ENCODE data around the gene PTPRK. TPM values are rescaled to one million over a fixed set of nuclear protein-coding genes. Genes with fewer than 3 reads are reported as not detected.

The PTPRK gene
- polyA plus RNA-seq, 3 donors, result 0.01 TPM; not detected in 2

DNA sequence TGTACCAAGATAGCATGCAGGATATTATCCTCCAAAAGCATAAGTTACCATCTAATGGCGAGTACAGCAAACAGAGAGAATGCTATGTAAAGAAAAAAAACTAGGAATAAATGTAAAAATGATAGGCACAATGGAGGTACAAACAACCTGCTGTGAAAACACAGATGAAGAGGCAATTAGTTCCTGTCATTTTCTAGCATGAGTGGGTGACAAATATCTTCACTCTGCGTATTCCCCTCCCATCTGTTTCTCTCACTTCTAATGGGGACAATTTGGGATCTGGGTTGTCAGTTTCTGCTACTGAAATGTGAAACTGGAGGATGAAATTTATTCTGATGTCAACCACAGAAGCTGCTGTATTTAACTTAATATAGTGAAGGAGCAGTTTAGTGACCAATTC, 11.7 kb upstream of the PTPRK start:
- Histone ChIP-seq H3K9me3 (replicated peaks in 1 of 2; ENCODE audit: control insufficient read depth in 1 of 2, insufficient read depth in 1 of 2, low read length in 2 of 2) (no peaks in the 10 kb centered on the region), H3K9ac (ENCODE audit: insufficient read depth, low read length, poor library complexity, severe bottlenecking) (no peak overlapping the region), H3K36me3 (replicated peaks in 1 of 2; ENCODE audit: control insufficient read depth in 1 of 2, insufficient read depth in 2 of 2, low read length in 2 of 2) (no peaks in the 10 kb centered on the region), H2AFZ (ENCODE audit: insufficient read depth, low read depth, low read length, poor library complexity, severe bottlenecking) (no peak overlapping the region), H3K79me2 (ENCODE audit: insufficient read depth, low read length) (no peaks in the 10 kb centered on the region), H3K27ac (ENCODE audit: low read depth in 1 of 2, low read length in 2 of 2) (no peak overlapping the region), H4K20me1 (ENCODE audit: insufficient read depth, low read length) (no peaks in the 10 kb centered on the region), H3K27me3 (ENCODE audit: control insufficient read depth in 2 of 2, insufficient read depth in 2 of 2, low read length in 2 of 2) (no peaks in the 10 kb centered on the region), H3K4me2 (replicated peaks; ENCODE audit: extremely low read depth, low read length, poor library complexity, severe bottlenecking) (no peak overlapping the region), H3K4me3 (replicated peaks in 1 of 3; ENCODE audit: low read depth in 2 of 3, low read length in 3 of 3) (no peak overlapping the region), H3K4me1 (ENCODE audit: control insufficient read depth in 1 of 2, insufficient read depth in 2 of 2, low read length in 2 of 2) (no peaks in the 10 kb centered on the region)
- Mint-ChIP-seq H3K36me3 (no peaks in the 10 kb centered on the region), H3K4me3 (no peak overlapping the region), H3K9me3 (peaks cover 0 to 4% (median 0%) of the 10 kb centered on the region in 7 donors), H3K4me1 (no peaks in the 10 kb centered on the region), H3K27ac (no peak overlapping the region), H3K27me3 (ENCODE audit: low read depth in 3 of 3) (no peaks in the 10 kb centered on the region)
- intact Hi-C loops (cut with micrococcal nuclease), result no loop called here
- TF ChIP-seq, protein P1, sequence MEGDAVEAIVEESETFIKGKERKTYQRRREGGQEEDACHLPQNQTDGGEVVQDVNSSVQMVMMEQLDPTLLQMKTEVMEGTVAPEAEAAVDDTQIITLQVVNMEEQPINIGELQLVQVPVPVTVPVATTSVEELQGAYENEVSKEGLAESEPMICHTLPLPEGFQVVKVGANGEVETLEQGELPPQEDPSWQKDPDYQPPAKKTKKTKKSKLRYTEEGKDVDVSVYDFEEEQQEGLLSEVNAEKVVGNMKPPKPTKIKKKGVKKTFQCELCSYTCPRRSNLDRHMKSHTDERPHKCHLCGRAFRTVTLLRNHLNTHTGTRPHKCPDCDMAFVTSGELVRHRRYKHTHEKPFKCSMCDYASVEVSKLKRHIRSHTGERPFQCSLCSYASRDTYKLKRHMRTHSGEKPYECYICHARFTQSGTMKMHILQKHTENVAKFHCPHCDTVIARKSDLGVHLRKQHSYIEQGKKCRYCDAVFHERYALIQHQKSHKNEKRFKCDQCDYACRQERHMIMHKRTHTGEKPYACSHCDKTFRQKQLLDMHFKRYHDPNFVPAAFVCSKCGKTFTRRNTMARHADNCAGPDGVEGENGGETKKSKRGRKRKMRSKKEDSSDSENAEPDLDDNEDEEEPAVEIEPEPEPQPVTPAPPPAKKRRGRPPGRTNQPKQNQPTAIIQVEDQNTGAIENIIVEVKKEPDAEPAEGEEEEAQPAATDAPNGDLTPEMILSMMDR (IDR thresholded peaks at IDR 0.05), result no peak
- WGBS (ENCODE audit: insufficient coverage), result no CpG with 5 or more reads among the region's 2 CpGs
- no peak for DNase-seq

DNA sequence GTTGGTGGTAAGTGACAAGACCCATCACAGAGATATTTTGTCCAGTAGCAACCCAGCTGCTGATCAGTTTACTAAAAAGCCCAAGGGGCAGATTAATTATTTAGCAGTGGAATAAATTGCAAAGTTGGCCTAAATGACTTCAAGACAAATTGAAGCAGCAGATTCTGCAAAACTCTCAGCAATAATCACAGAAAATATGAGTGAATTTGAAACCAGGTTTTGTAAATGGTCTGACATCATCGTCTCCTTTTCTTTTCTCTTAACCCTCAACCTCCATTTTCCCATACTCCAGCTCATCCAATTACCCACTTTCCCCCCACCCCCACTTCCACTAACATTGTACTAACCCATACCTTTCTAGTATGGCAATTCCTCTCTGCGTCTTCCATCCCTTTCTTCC, 11.3 kb upstream of the PTPRK start:
- no peak for DNase-seq
- no peak overlapping the region for H3K4me2 ChIP-seq (replicated peaks; ENCODE audit: extremely low read depth, low read length, poor library complexity, severe bottlenecking)
- H3K4me1 ChIP-seq (ENCODE audit: control insufficient read depth in 1 of 2, insufficient read depth in 2 of 2, low read length in 2 of 2), result no peaks in the 10 kb centered on the region
- H3K27ac ChIP-seq (ENCODE audit: low read depth in 1 of 2, low read length in 2 of 2), result no peak overlapping the region
- TF ChIP-seq, protein P1 (IDR thresholded peaks at IDR 0.05), result no peak
- intact Hi-C loops (cut with micrococcal nuclease), result no loop called here
- no peak overlapping the region for H3K9ac ChIP-seq (ENCODE audit: insufficient read depth, low read length, poor library complexity, severe bottlenecking)
- H3K4me3 Mint-ChIP-seq, result no peak overlapping the region
- no peaks in the 10 kb centered on the region for H3K9me3 ChIP-seq (replicated peaks in 1 of 2; ENCODE audit: control insufficient read depth in 1 of 2, insufficient read depth in 1 of 2, low read length in 2 of 2)
- no peak overlapping the region for H2AFZ ChIP-seq (ENCODE audit: insufficient read depth, low read depth, low read length, poor library complexity, severe bottlenecking)
- H3K36me3 Mint-ChIP-seq, result no peaks in the 10 kb centered on the region
- H3K36me3 ChIP-seq (replicated peaks in 1 of 2; ENCODE audit: control insufficient read depth in 1 of 2, insufficient read depth in 2 of 2, low read length in 2 of 2), result no peaks in the 10 kb centered on the region
- peaks cover 0 to 4% (median 0%) of the 10 kb centered on the region in 7 donors for H3K9me3 Mint-ChIP-seq
- H4K20me1 ChIP-seq (ENCODE audit: insufficient read depth, low read length), result no peaks in the 10 kb centered on the region
- WGBS (ENCODE audit: insufficient coverage), result 92% methylated on average over 2 of the region's 2 CpGs
- no peaks in the 10 kb centered on the region for H3K4me1 Mint-ChIP-seq
- no peaks in the 10 kb centered on the region for H3K27me3 Mint-ChIP-seq (ENCODE audit: low read depth in 3 of 3)
- H3K79me2 ChIP-seq (ENCODE audit: insufficient read depth, low read length), result no peaks in the 10 kb centered on the region
- no peak overlapping the region for H3K4me3 ChIP-seq (replicated peaks in 1 of 3; ENCODE audit: low read depth in 2 of 3, low read length in 3 of 3)
- no peaks in the 10 kb centered on the region for H3K27me3 ChIP-seq (ENCODE audit: control insufficient read depth in 2 of 2, insufficient read depth in 2 of 2, low read length in 2 of 2)
- no peak overlapping the region for H3K27ac Mint-ChIP-seq

Measured in CD14-positive monocyte (primary cell).